Esophagus (tissue), 2 donors: ENCODE measurements around the gene CIBAR2. TPM values are rescaled to one million over a fixed set of nuclear protein-coding genes. Genes with fewer than 3 reads are reported as not detected.
A peak's percentile ranks its signal among the peaks of the same experiment; 100 is the strongest.

Experiments used
- H3K27ac ChIP-seq, 2 donors: one replicate each; pipeline ENCODE4 v1.5.1; 2013; ENCODE audit warnings: low read depth in 2 of 2, mild to moderate bottlenecking in 2 of 2, inconsistent platforms in 1 of 2, low read length in 1 of 2, moderate library complexity in 1 of 2
- H3K27me3 ChIP-seq, 2 donors: one replicate each; pipeline ENCODE4 v1.6.1; 2013; ENCODE audit warnings: low read length in 2 of 2, control low read depth in 1 of 2, mild to moderate bottlenecking in 1 of 2; ENCODE audit not compliant: insufficient read depth in 2 of 2, control insufficient read depth in 1 of 2
- H3K36me3 ChIP-seq, 2 donors: one replicate each; pipeline ENCODE4 v1.6.1; 2013; ENCODE audit warnings: low read length in 1 of 2; ENCODE audit not compliant: control insufficient read depth in 2 of 2, insufficient read depth in 2 of 2
- H3K4me1 ChIP-seq, 2 donors: one replicate each; pipeline ENCODE4 v1.6.1; 2013; ENCODE audit warnings: low read length in 1 of 2; ENCODE audit not compliant: control insufficient read depth in 2 of 2, insufficient read depth in 2 of 2
- H3K4me3 ChIP-seq, 2 donors: one replicate each; pipeline ENCODE4 v1.5.1; 2013; ENCODE audit warnings: low read length in 2 of 2, mild to moderate bottlenecking in 2 of 2, low read depth in 1 of 2, moderate library complexity in 1 of 2
- H3K9me3 ChIP-seq, 2 donors: one replicate each; pipeline ENCODE4 v1.6.1; 2013; ENCODE audit warnings: mild to moderate bottlenecking in 2 of 2, low read depth in 1 of 2, low read length in 1 of 2, moderate library complexity in 1 of 2; ENCODE audit not compliant: control insufficient read depth in 2 of 2, insufficient read depth in 1 of 2
- WGBS, 2 donors: extraction: QIAGEN DNeasy Blood & Tissue Kit; methylation state at CpG; one replicate each; pipeline ENCODE4 v1.1.7; 2013; 5-methylcytosine and 5-hydroxymethylcytosine counted together
- polyA plus RNA-seq, 2 donors: library from polyadenylated mRNA; stranded (reverse); fragments of 200-250 nt; gene quantifications; one replicate each; pipeline ENCODE4 v1.2.3, GENCODE V29; 2013
- donor health status: healthy with polysubstance abuse.
- donor health status: Bipolar disorder and iron deficiency.

CIBAR2 gene
- polyA plus RNA-seq = not detected

- Histone ChIP-seq H3K27me3 (no peaks in the 10 kb centered on the region), H3K4me3 (no peak within 1 kb of the TSS), H3K4me1 (no peaks in the 10 kb centered on the region), H3K27ac (no peak within 1 kb of the TSS), H3K9me3 (no peaks in the 10 kb centered on the region), H3K36me3 (no peaks in the 10 kb centered on the region)
- WGBS, 2 donors = 59 to 73% methylated on average over 15 of the region's 15 CpGs
These were observed at the start of gene CIBAR2 for GRCh38 chr16:85112364-85112763. TSS of gene CIBAR2 (minus strand) at chr16:85112472. CDS start at chr16:85112352, 120 bp downstream.

DNA sequence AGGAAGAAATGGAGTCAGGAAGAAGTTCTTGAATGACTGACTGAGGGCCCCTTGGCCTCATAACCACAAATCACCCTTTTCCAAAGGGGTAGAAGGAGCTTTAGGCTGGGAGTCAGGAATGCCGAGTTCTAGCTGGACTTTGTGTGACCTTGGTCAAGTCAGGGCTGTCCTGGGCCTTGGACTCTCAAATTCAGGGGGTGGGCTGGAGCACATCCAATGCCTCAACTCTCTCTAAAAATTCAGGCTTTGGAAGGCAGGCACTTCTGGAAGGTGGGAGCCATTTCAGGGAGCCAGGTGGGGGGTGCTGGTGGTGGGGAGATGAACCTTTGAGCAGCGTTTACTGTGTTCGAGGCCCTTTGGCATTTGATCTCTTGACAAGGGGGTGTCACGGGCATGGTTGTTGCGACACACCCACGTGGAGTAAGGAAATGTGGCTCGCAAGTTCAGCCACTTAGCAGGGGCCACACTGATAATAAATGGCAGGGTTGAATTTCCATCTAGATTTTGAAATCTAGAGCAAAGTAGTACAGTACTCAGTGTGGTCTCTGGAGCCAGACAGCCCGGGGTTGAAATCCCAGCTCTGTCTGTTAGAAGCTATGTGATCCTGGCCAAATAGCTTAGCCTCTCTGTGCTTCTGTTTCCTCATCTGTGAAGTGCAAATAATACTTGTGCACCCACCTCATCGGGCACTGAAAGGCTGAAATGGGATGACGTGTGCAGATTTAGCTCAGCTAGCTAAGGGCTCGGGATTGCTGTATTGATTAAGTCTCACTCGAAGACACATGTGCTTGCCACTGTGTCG is 47.1 kb upstream of the CIBAR2 start:
- H3K27ac ChIP-seq = peak overlapping the region in 1 of 2 donors; percentile 7
- H3K4me3 ChIP-seq = no peak overlapping the region
- H3K36me3 ChIP-seq = no peaks in the 10 kb centered on the region
- no peaks in the 10 kb centered on the region for H3K27me3 ChIP-seq
- WGBS, 2 donors = 77 to 82% methylated on average over 13 of the region's 13 CpGs
- no peaks in the 10 kb centered on the region for H3K9me3 ChIP-seq
- H3K4me1 ChIP-seq = no peaks in the 10 kb centered on the region

DNA sequence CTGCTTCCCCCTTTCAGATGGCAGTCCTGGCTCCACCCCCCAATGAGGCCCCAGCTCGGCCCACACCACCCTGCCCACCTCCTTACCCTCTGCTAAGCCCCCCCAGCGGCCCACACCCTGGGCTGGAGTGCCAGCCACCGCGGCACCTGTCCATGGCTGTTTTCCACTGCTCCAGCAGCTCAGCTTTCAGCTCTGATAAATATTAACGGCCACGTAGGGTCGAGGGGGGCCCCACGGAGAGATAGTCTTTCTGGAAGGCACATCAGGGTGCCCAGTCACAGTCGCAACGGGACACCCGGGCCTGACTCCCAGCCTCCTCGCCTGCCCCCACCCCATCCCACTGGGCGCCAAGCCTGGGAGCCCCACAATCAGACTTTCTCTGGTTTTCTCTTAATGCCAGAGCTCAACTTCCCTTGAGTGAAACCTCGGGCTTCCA is 46.5 kb upstream of the CIBAR2 start:
- H3K4me3 ChIP-seq = no peak overlapping the region
- 61 to 70% methylated on average over 14 of the region's 14 CpGs for WGBS, 2 donors
- H3K27ac ChIP-seq = no peak overlapping the region
- H3K9me3 ChIP-seq = no peaks in the 10 kb centered on the region
- H3K27me3 ChIP-seq = no peaks in the 10 kb centered on the region
- H3K36me3 ChIP-seq = no peaks in the 10 kb centered on the region
- no peaks in the 10 kb centered on the region for H3K4me1 ChIP-seq

- no peaks in the 10 kb centered on the region for H3K27me3 ChIP-seq
- no peaks in the 10 kb centered on the region for H3K4me1 ChIP-seq
- no peak overlapping the region for H3K27ac ChIP-seq
- H3K36me3 ChIP-seq = no peaks in the 10 kb centered on the region
- 66 to 77% methylated on average over 15 to 19 of the region's 19 CpGs for WGBS, 2 donors
- H3K4me3 ChIP-seq = no peak overlapping the region
- no peaks in the 10 kb centered on the region for H3K9me3 ChIP-seq
These were observed 45.8 kb upstream of the CIBAR2 start for GRCh38 chr16:85157813-85158742.

DNA sequence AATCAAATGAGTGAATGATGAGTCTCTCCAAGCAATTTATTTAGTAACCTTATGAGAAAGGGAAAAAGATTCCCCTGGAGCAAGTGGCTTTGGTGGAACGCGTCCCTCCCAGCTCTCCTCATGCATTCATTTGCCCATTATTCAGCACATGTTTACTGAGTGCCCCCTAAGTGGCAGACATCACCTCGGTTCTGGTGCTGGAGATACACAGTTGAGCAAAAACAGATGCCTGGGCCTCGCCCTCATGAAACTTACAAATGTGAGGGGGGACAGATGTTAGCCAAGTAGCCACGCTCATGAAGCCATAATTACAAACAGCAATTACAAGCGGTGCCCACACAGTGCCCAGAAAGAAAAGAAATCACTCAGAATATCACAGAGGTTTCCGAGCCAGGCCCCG is 45.1 kb upstream of the CIBAR2 start:
- H3K4me1 ChIP-seq = peaks cover 0 to 3% of the 10 kb centered on the region in 2 donors
- no peak overlapping the region for H3K4me3 ChIP-seq
- H3K27me3 ChIP-seq = no peaks in the 10 kb centered on the region
- no peaks in the 10 kb centered on the region for H3K9me3 ChIP-seq
- H3K36me3 ChIP-seq = no peaks in the 10 kb centered on the region
- 87 to 90% methylated on average over 8 of the region's 8 CpGs for WGBS, 2 donors
- no peak overlapping the region for H3K27ac ChIP-seq

DNA sequence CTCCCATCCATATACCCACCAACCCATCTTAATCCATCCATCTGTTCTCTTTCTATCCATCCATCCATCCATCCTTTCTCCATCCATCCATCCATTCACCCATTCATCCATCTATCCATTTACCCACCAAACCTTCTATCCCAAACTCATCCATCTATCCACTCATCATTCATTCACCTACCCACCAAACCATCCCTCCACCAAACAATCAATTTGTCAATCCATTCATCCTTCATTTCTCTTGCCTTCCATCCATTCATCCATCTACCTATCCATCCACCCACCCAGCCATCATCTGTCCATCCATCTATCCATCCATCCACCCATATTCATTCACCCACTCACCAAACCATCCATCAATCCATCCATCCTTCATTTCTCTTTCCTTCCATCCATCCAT is 44.6 kb upstream of the CIBAR2 start:
- H3K36me3 ChIP-seq = no peaks in the 10 kb centered on the region
- H3K27me3 ChIP-seq = no peaks in the 10 kb centered on the region
- no peak overlapping the region for H3K4me3 ChIP-seq
- no peak overlapping the region for H3K27ac ChIP-seq
- H3K9me3 ChIP-seq = no peaks in the 10 kb centered on the region
- H3K4me1 ChIP-seq = peaks cover 0 to 8% of the 10 kb centered on the region in 2 donors

GRCh38 chr16:85156440-85156839 is 44.2 kb upstream of the CIBAR2 start:
- H3K27ac ChIP-seq = no peak overlapping the region

DNA sequence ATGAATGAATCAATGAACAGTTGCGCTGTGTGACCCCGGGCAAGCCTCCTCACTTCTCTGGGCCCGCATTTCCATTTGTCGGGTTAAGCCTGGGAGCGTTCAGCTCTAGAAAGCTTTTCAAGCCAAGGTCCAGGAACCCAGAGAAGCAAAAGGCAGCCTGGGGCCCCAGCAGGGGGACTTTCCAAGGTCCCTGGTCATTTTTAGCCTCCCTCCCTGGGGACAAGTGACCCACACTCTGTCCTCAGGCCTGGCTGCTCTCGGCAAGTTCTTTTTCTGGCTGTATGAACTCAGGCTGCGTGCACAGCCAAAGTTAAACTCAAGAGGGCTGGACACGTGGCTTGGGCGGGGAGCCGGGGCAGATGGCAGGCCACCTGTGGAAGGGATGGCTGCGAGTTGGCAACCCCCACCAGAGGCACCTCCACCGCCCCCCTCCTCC is 41.4 kb upstream of the CIBAR2 start:
- Histone ChIP-seq H3K27me3 (no peaks in the 10 kb centered on the region), H3K36me3 (no peaks in the 10 kb centered on the region), H3K4me1 (peaks cover 0 to 24% of the 10 kb centered on the region in 2 donors), H3K9me3 (no peaks in the 10 kb centered on the region), H3K4me3 (no peak overlapping the region), H3K27ac (no peak overlapping the region)
- WGBS, 2 donors = 66 to 68% methylated on average over 12 of the region's 12 CpGs

More at GRCh38 chr16:85156440-85156839, 44.2 kb upstream of the CIBAR2 start:
- Histone ChIP-seq H3K4me1 (peaks cover 0 to 11% of the 10 kb centered on the region in 2 donors), H3K9me3 (no peaks in the 10 kb centered on the region), H3K36me3 (no peaks in the 10 kb centered on the region), H3K4me3 (no peak overlapping the region), H3K27me3 (no peaks in the 10 kb centered on the region)
- WGBS, 2 donors = 87 to 91% methylated on average over 7 of the region's 7 CpGs

GRCh38 chr16:85153046-85153445 is 40.8 kb upstream of the CIBAR2 start:
- no peaks in the 10 kb centered on the region for H3K27me3 ChIP-seq
- no peaks in the 10 kb centered on the region for H3K36me3 ChIP-seq
- H3K4me3 ChIP-seq = no peak overlapping the region
- peaks cover 0 to 24% of the 10 kb centered on the region in 2 donors for H3K4me1 ChIP-seq
- H3K27ac ChIP-seq = no peak overlapping the region
- 75 to 81% methylated on average over 8 of the region's 8 CpGs for WGBS, 2 donors
- no peaks in the 10 kb centered on the region for H3K9me3 ChIP-seq
